ENCODE results near the gene TTC1. TPM values are rescaled to one million over a fixed set of nuclear protein-coding genes. Genes with fewer than 3 reads are reported as not detected.
A peak's percentile ranks its signal among the peaks of the same experiment; 100 is the strongest.

The TTC1 gene, protein sequence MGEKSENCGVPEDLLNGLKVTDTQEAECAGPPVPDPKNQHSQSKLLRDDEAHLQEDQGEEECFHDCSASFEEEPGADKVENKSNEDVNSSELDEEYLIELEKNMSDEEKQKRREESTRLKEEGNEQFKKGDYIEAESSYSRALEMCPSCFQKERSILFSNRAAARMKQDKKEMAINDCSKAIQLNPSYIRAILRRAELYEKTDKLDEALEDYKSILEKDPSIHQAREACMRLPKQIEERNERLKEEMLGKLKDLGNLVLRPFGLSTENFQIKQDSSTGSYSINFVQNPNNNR
- 59.9 and 65.0 TPM in 2 replicates for total RNA-seq

- H3K4me3 Mint-ChIP-seq, result peak within 1 kb of the TSS; percentile 100
- peaks cover 32% of the 10 kb centered on the region for H3K36me3 Mint-ChIP-seq (ENCODE audit: low read depth)
- H3K4me1 Mint-ChIP-seq, result peaks cover 31% of the 10 kb centered on the region
- peak within 1 kb of the TSS; percentile 98 for H3K27ac Mint-ChIP-seq
- intact Hi-C loops (cut with micrococcal nuclease), result loop anchor here (1.0 to 5.0 kb wide), 6 partner anchors 13 to 746 kb away; partner anchors contain the start of genes IL12B, PWWP2A and UBLCP1
- DNase-seq, result peak; percentile 72
- POLR2A ChIA-PET, result interaction anchor here (0.5 to 1.6 kb wide), 9 partner anchors 8 to 724 kb away, joined by 3 to 9 read pairs (median 4); partner anchors contain the start of genes PTTG1, PWWP2A and SLU7
- TF ChIP-seq, protein P1, sequence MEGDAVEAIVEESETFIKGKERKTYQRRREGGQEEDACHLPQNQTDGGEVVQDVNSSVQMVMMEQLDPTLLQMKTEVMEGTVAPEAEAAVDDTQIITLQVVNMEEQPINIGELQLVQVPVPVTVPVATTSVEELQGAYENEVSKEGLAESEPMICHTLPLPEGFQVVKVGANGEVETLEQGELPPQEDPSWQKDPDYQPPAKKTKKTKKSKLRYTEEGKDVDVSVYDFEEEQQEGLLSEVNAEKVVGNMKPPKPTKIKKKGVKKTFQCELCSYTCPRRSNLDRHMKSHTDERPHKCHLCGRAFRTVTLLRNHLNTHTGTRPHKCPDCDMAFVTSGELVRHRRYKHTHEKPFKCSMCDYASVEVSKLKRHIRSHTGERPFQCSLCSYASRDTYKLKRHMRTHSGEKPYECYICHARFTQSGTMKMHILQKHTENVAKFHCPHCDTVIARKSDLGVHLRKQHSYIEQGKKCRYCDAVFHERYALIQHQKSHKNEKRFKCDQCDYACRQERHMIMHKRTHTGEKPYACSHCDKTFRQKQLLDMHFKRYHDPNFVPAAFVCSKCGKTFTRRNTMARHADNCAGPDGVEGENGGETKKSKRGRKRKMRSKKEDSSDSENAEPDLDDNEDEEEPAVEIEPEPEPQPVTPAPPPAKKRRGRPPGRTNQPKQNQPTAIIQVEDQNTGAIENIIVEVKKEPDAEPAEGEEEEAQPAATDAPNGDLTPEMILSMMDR (IDR thresholded peaks at IDR 0.05), result no peak
- H3K9me3 Mint-ChIP-seq, result no peaks in the 10 kb centered on the region
- CTCF ChIA-PET, result interaction anchor here (0.7 to 5.0 kb wide), 3 partner anchors 13 to 692 kb away, joined by 3 to 20 read pairs (median 3); no protein-coding TSS in a partner anchor
- no peaks in the 10 kb centered on the region for H3K27me3 Mint-ChIP-seq
- ATAC-seq (ENCODE audit: low read depth), result peak; percentile 98
Measured at GRCh38 chr5:160008877-160009590, at the start of gene TTC1. Gene TTC1, plus strand, starts transcription at chr5:160009139. Its CDS starts 1,390 bp downstream, at chr5:160010529.

GRCh38 chr5:159961176-159962160 is 47.5 kb upstream of the TTC1 start:
- intact Hi-C loops (cut with micrococcal nuclease), result no loop called here
- TF ChIP-seq, protein P1 (IDR thresholded peaks at IDR 0.05), result no peak
- POLR2A ChIA-PET, result no interaction called here

GRCh38 chr5:159962214-159962613 is 46.7 kb upstream of the TTC1 start:
- intact Hi-C loops (cut with micrococcal nuclease), result no loop called here
- ChIA-PET CTCF (no interaction called here), POLR2A (interaction anchor here (0.7 to 1.2 kb wide), 2 partner anchors 396 to 676 kb away, joined by 5 read pairs; no protein-coding TSS in a partner anchor)
- TF ChIP-seq, protein P1 (IDR thresholded peaks at IDR 0.05), result no peak
- ATAC-seq (ENCODE audit: low read depth), result no peak
- Mint-ChIP-seq H3K27me3 (peaks cover 25% of the 10 kb centered on the region), H3K9me3 (no peaks in the 10 kb centered on the region), H3K27ac (peak overlapping the region; percentile 42), H3K36me3 (ENCODE audit: low read depth) (no peaks in the 10 kb centered on the region), H3K4me1 (no peaks in the 10 kb centered on the region), H3K4me3 (no peak overlapping the region)
- no peak for DNase-seq

More at GRCh38 chr5:159961176-159962160, 47.5 kb upstream of the TTC1 start:
- Mint-ChIP-seq H3K27ac (no peak overlapping the region), H3K9me3 (no peaks in the 10 kb centered on the region), H3K4me1 (no peaks in the 10 kb centered on the region), H3K27me3 (peaks cover 20% of the 10 kb centered on the region), H3K36me3 (ENCODE audit: low read depth) (no peaks in the 10 kb centered on the region), H3K4me3 (no peak overlapping the region)
- ATAC-seq (ENCODE audit: low read depth) (no peak), DNase-seq (no peak)
- CTCF ChIA-PET, result no interaction called here

GRCh38 chr5:159963935-159964334 is 45.0 kb upstream of the TTC1 start:
- peaks cover 40% of the 10 kb centered on the region for H3K27me3 Mint-ChIP-seq

More at GRCh38 chr5:159963935-159964334, 45.0 kb upstream of the TTC1 start:
- DNase-seq (no peak), ATAC-seq (ENCODE audit: low read depth) (no peak)
- ChIA-PET CTCF (interaction anchor here (0.9 to 2.4 kb wide), 3 partner anchors 520 to 677 kb away, joined by 3 to 10 read pairs (median 3); no protein-coding TSS in a partner anchor), POLR2A (no interaction called here)
- TF ChIP-seq, protein P1 (IDR thresholded peaks at IDR 0.05), result no peak
- Mint-ChIP-seq H3K27ac (no peak overlapping the region), H3K9me3 (no peaks in the 10 kb centered on the region), H3K36me3 (ENCODE audit: low read depth) (no peaks in the 10 kb centered on the region), H3K4me3 (no peak overlapping the region), H3K4me1 (no peaks in the 10 kb centered on the region)
- intact Hi-C loops (cut with micrococcal nuclease), result no loop called here
